Measurements from ENCODE around the gene AFAP1.

GRCh38 chr4:7769396-7770223, 170.1 kb downstream of the AFAP1 start:
- TF ChIP-seq CTCF (IDR thresholded peaks at IDR 0.05; ENCODE audit: insufficient read depth, low read depth, low read length) = no peak
- TF ChIP-seq EZH2 (IDR thresholded peaks at IDR 0.05; ENCODE audit: insufficient read depth, low read length) = no peak

Measured in astrocyte (in vitro differentiated cells and primary cell).